HEK293T (cell line): ENCODE results near the gene LRRC71.

Source experiments
- ARNT ChIP-seq: fragments of 450-650 bp; IDR thresholded peaks from 2 replicates; pipeline ENCODE4 v1.6.1; 2017; ENCODE audit warnings: mild to moderate bottlenecking
- BHLHE40 ChIP-seq: fragments of 450-650 bp; IDR thresholded peaks from 2 replicates; pipeline ENCODE4 v1.6.1; 2016; ENCODE audit warnings: mild to moderate bottlenecking, moderate library complexity, borderline replicate concordance
- CTBP1 ChIP-seq: fragments of 450-650 bp; IDR thresholded peaks from 2 replicates; pipeline ENCODE4 v1.6.1; 2016; ENCODE audit warnings: borderline replicate concordance
- ELF4 ChIP-seq: fragments of 450-650 bp; IDR thresholded peaks from 2 replicates; pipeline ENCODE4 v1.6.1; 2017; ENCODE audit warnings: antibody characterized with exemption
- FOXA1 ChIP-seq: fragments of 450-650 bp; IDR thresholded peaks from 2 replicates; pipeline ENCODE4 v1.6.1; 2016; ENCODE audit warnings: mild to moderate bottlenecking
- FOXK2 ChIP-seq: fragments of 450-650 bp; IDR thresholded peaks from 2 replicates; pipeline ENCODE4 v1.6.1; 2016; ENCODE audit warnings: mild to moderate bottlenecking
- FOXM1 ChIP-seq: fragments of 450-650 bp; IDR thresholded peaks from 2 replicates; pipeline ENCODE4 v1.6.1; 2017; ENCODE audit warnings: mild to moderate bottlenecking, borderline replicate concordance
- HDGF ChIP-seq: fragments of 450-650 bp; IDR thresholded peaks from 2 replicates; pipeline ENCODE4 v1.6.1; 2017; ENCODE audit warnings: antibody characterized with exemption, borderline replicate concordance
- NFRKB ChIP-seq: fragments of 450-650 bp; IDR thresholded peaks from 2 replicates; pipeline ENCODE4 v1.6.1; 2016; ENCODE audit warnings: mild to moderate bottlenecking, moderate library complexity
- SP1 ChIP-seq: fragments of 450-650 bp; IDR thresholded peaks from 2 replicates; pipeline ENCODE4 v1.6.1; 2017
- SUZ12 ChIP-seq: fragments of 450-650 bp; IDR thresholded peaks from 2 replicates; pipeline ENCODE4 v1.6.1; 2016; ENCODE audit warnings: mild to moderate bottlenecking
- TARDBP ChIP-seq: fragments of 450-650 bp; IDR thresholded peaks from 2 replicates; pipeline ENCODE4 v1.6.1; 2016
- ZNF384 ChIP-seq: fragments of 450-650 bp; IDR thresholded peaks from 2 replicates; pipeline ENCODE4 v1.6.1; 2016
- TF ChIP-seq, protein P1 (sequence below): fragments of 450-650 bp; IDR thresholded peaks from 2 replicates; pipeline ENCODE4 v1.6.1; 2016

DNA sequence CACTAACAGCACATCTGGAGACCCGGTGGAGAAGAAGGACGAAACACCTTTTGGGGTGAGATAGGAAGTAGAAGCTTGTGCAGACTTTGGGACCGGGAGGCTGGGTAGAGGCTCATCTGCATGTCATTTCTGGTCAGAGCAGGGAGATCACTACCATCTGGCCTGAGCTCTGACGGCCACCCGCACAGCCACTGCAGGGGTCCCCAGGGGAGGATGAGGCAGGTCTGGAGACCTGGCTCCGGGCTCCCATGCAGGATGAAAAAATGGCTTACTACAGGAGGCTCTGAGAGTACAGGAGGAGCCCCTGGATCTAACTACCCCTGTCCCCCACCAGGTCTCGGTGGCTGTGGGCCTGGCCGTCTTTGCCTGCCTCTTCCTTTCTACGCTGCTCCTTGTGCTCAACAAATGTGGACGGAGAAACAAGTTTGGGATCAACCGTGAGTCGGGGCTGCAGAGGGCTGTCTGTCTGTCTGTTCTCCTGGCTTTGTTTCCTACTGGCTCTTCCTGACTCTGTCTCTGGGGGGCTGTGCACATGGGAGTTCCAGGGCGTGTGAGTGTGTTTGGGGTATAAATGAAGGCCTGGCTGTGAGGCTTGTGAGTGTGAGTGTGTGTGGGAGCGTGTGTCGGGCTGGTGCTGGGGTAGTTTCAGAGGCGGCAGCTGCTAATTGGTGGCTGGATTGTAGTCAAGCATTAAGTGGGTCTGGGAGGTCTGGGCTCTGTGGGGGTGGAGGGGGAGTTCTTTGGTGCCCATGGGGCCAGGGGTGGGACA lies 45.7 kb upstream of the LRRC71 start:
- TF ChIP-seq FOXK2 (no peak), BHLHE40 (no peak), SP1 (no peak), SUZ12 (no peak), NFRKB (no peak), ELF4 (no peak), ZNF384 (no peak), FOXA1 (no peak), CTBP1 (no peak), ARNT (no peak), FOXM1 (no peak), HDGF (no peak), TARDBP (no peak)
- TF ChIP-seq, protein P1, sequence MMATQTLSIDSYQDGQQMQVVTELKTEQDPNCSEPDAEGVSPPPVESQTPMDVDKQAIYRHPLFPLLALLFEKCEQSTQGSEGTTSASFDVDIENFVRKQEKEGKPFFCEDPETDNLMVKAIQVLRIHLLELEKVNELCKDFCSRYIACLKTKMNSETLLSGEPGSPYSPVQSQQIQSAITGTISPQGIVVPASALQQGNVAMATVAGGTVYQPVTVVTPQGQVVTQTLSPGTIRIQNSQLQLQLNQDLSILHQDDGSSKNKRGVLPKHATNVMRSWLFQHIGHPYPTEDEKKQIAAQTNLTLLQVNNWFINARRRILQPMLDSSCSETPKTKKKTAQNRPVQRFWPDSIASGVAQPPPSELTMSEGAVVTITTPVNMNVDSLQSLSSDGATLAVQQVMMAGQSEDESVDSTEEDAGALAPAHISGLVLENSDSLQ, result no peak
